GM19023 (cell line): Measurements from ENCODE around the gene PLEKHM3.

Experiments
- ATAC-seq: cut with Tn5 transposase; IDR thresholded peaks from one replicate; pipeline ENCODE4 v1.9.1; 2021; ENCODE audit warnings: mild to moderate bottlenecking, moderate library complexity; ENCODE audit not compliant: unreplicated experiment

PLEKHM3 gene

DNA sequence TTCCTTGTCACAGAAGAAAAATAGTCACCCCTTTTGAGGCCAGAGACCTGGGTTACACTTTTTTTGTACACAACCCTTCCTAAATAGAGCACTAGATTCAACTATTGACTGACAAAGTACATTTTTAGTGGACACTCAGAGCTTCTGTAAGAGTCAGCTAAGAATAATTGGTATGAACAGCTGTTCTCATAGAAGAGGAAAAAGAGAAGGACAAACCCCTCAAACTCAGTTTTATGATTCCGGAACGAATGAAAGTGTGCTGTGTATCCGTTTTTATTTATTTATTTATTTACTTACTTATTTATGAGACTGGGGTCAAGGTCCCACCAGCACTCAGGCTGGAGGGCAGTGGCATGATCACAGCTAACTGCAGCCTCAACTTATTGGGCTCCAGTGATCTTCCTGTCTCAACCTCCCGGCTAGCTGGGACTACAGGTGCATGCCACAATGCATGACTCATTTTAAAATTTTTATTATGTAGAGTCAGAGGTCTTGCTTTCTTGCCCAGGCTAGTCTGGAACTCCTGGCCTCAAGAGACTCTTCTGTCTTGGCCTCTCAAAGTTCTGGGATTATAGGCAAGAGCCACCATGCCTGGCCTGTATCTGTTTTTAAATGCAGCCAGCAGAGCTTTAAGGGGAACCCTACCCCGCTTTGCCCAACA lies 219.6 kb downstream of the PLEKHM3 start:
- no peak for ATAC-seq

DNA sequence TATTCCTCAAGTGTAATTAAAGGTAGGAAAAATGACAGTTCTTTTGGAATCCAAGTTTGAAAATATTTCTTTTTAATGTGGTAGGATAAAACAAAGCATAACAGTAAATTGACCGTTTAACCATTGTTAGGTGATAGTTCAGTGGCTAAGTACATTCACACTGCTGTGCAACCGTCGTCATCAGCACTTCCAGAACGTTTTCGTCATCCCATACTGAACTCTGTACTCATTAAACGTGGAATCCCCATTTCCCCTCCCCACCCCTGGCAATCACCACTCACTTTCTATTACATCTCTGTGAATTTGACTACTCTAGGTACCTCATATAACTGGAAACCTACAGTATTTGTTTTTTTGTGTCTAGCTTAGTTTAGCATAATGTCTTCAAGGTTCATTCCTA lies 222.7 kb downstream of the PLEKHM3 start:
- no peak for ATAC-seq

DNA sequence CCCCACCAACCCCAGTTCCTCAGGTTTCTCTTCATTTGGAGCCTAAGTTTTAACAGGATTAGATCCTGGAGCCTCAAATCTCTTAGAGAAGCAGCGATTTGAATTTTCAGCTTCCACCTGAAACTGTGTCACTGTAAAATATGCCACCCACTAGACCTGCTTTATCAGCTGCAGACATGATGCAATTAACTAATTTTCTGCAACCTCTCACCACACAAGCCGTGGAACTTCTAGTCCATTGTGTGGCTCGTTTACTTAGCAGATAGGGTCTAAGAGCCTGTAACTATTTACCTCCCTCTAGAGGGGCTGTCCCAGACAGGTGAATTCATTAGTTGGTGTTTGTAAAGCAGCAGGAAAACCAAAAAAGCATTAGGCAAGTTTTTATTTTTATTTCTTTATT lies 224.1 kb downstream of the PLEKHM3 start:
- no peak for ATAC-seq

DNA sequence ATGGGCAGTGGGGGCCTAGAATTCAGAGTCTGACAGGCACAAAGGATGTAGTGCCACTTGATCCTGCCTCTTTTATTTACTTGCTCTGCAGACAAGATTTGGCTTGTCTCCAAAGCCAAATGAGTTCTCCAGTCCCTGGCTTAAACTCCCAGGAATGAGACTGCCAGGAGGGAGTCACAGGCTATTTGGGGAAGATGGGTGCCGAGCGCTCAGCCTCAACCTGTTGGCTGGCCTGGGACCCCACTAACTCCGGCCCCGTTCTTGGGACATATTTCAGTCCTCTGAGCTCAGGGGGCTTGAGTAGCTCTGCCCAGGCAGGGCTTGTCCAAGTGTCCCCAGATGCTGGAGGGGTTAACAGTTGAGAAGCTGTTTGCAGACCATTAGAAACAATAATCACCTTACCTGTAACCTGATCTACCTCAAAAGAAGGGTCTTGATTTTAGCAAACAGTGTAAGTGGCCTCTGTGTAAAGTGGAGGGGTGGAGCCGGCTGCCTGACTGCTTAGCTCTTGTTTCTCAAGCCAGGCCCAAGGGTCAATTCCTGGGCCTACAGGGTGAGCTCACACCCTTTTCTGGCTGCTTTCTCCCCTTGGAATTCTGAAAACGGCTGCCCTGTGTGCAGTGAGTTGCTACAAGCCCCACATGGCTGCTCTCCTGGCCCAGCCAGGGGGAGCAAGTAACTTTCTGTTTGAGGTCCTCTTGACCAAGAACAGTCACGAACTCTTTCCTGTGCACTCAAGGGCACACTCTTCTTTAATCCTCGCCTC lies 228.6 kb downstream of the PLEKHM3 start:
- no peak for ATAC-seq

DNA sequence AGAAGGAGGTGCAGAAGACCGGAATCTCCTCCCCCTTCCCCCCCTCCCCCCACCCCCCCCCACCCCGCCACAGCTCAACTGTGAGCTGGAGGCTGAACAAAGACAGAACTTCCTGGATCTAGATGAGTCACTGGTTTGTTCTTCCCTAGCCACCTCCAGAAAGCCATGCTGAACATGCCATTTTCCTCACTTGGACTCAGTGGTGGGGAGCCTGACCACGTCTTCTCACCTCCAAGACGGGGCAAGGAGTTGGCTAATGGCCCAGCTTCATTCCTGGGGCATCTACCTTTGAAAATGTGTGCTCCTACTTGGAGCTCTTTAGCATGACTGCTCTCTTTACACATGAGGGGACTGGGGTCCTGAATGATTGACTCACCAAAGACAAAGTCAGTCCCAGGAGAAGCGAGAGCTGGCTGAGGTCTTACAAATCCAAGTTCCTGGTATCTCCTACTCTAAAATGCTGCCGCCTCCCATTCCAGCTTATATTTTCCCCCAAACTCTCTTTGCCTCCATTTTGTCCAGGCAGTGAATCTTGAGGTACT lies 233.0 kb downstream of the PLEKHM3 start:
- no peak for ATAC-seq

DNA sequence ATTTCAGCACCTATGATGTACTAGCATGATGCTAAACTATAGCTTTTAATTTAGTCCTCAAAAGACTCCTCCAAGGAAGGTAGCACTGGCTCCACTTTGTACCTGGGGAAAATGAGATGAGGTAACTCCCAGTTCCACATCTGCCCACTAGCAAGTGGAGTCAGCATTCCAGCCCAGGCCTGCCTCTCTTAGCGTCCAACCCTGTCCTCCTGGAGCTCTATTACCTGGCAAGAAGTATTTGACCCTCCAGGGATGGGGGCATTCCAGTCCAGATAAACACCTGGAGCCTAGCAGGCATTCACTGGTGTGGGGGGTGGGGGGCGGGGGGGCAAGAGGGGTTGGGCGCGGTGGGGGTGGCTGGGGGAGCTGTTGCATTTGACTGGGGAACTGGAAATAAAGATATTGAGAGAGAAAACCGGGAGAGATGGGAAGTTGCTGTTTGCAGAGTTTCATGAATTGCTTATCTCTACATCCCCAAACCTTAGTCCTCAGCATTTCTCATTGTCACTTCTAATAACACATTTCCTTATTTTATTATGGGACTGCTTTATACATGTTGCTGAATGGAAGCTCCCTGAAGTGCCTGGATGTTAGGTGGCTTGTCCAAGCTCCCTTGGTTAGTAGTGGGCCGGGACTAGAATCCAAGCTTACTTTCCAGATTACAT lies 233.6 kb downstream of the PLEKHM3 start:
- no peak for ATAC-seq

DNA sequence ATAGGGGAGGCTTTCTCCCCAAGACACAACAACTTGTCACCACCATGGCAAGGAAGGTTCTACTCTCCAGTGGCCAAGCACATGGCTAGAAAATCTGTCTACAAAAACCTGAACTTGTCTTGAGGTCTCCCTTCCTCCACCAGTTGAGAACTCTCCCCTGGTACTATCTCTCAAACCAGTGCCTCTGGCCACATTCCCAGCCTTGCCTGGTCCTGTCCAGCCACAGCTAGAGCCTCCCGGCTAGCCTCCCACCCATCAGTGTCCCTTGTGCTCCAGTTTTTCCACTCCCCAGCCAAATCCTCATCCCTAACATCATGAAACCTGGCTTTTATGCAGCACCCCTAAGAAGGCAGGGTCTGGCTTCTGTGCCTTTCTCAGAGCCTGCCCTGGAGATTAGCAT lies 234.4 kb downstream of the PLEKHM3 start:
- no peak for ATAC-seq

DNA sequence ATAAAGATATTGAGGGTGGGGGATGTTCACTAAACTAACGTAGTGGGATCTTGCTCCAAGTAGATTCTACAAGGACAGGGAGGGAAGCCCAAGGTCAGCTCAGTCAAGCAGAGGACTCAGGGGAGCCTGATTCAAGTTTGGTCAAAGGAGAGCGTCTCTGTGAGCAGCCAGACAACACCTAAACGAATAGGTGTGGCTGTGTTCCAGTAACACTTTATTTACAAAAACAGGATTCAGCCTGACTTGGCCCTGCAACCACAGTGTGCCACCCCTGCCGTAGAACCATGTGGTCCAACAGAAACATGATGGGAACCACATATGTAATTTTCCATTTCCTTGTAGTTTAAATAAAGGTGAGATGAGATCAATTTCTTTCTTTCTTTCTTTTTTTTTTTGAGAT lies 237.5 kb downstream of the PLEKHM3 start:
- no peak for ATAC-seq

DNA sequence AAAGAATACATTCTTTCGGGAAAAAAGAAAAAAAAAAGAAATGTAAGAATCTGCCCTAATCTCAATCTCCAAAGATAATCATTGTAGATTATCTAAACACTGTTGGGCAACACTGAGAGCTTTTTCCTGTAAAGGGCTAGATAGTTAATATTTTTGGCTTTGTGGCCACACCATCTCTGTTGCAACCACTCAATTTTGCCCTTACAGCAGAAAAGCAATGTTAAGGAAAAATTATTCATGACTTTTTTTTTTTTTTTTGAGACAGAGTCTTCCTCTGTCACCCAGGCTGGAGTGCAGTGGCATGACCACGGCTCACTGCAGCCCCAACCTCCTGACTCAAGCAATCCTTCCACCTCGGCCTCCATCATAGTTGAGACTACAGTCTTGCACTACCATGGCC lies 238.3 kb downstream of the PLEKHM3 start:
- no peak for ATAC-seq

DNA sequence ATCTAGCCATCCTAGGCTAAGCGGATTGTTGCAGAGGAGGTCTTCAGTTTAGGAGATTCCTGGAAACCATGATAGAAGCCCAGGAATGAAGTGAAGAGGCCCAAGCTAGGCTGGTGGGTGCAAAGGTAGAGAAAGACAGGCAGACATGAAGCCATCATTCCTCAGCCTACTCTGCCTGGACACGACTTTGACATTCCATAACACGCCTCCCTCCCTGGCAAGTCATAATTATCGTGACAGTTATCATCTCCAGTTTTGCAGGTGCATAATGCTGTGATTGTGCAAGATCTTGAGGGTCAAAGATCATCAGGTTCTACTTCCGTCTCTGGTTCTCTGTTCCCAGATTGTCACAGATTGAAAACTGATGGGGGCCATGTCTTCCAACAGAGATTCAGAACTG lies 240.4 kb downstream of the PLEKHM3 start:
- ATAC-seq = no peak

DNA sequence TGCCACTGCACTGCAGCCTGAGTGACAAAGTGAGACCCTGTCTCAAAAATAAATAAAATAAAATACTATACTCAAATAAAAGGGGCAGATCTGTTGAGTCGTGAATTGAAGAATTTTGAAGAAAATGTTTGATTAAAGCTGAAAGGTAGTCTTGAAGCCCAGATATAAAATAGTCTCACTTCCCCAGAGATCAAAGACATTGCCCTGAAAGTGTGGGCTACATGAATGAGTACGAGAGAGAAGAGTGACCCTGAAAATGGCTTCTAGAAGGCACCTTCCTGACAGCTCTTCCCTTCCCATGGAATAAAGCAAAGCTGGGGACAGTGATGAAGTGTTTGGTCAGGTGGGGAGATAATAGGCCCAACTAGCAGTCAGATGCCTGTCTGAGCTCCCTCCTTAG lies 241.8 kb downstream of the PLEKHM3 start:
- no peak for ATAC-seq

DNA sequence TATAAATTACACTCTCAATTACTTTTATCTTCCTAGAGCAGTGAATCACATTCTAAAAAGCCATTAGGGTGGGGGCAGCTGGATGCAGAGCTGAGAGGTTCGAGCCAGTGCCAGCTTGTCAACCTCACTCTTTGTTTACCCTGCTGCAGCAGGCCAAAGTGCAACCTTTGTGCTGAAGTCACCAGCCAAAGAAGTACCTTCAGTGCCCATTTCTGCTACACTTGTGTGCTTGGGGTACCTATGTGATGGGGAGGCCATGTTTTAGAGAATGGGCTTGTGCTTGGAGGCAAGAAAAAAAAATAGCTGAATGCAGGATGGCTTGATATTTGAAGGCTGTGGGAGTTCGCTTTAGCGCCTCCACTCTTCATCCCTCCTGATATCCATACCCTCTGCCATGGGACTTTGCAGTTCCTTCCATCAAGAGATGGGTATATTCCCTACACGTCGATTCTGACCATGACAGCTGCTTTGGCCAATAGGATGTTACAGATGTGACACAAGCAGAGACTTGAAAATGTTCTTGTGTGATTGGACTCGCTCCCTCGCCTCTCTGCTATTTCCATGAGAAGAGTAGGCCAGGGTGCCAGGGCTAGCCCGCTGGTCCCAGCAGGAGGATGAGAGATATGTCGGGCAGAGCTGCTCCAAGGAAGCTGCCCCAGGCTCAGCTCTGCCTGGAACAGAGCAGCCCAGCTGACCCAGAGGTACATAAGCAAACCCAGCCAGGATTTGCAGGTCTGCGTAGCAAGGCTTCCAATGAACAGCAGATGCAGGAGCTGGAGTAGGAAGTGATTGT lies 242.9 kb downstream of the PLEKHM3 start:
- no peak for ATAC-seq

DNA sequence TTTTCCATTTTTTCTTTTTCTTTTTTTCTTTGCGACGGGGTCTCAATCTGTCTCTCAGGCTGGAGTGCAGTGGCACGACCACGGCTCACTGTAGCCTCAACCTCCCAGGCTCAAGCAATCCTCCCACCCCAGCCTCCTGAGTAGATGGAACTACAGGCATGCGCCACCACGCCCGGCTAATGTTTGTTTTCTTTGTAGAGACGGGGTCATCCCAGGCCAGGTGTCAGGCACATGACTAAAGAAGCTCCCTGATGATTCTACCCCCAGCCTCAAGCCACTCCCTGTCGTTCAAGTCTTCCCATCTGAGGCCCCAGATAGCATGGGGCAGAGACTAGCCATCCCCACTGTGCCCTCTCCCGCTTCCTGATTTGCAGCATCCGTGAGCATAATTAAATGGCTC lies 245.8 kb downstream of the PLEKHM3 start:
- no peak for ATAC-seq

DNA sequence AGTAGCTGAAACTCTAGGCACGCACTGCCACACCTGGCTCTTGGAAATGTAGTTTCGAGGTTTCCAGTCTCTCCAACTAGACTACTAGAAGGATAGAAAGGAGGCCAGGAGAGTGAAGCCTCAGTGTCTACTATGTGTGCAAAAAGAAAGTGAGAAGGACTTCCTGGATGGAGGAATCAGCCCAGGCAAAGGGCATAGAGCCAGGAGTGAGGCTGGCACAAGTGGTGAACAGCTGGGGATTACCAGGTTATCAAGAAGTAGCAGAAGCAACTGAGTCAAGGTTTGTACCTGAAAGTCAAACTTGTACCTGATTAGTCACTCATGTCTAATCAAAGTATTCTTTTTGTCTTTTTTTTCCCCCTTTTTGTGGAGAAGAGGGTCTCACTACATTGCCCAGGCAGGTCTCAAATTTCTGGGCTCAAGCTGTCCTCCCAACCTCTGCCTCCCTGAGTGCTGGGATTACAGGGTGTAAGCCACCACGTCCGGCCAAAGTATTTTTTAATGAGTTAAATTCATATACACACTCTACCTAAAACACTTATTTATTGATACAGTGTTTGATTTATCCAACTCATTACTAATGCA lies 246.9 kb downstream of the PLEKHM3 start:
- ATAC-seq = no peak

DNA sequence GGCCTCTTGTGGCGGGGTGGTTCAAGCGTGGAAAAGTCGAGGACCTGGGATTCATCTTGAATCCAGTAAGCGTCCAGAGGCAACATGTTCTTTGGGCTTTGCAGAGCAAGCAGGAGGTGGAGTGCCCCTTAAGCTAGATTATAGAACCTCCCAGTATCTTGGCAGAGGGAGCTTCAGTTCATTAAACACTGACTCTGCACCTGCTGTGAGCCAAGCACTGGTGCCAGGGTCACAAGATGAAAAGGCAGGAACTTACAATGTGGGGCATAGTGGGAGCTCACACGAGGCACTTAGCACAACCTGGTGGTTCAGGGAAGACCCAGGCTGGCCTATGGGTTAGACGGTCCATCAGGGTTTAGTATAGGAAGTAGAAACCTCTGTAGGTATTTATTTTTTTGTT lies 248.2 kb downstream of the PLEKHM3 start:
- no peak for ATAC-seq

DNA sequence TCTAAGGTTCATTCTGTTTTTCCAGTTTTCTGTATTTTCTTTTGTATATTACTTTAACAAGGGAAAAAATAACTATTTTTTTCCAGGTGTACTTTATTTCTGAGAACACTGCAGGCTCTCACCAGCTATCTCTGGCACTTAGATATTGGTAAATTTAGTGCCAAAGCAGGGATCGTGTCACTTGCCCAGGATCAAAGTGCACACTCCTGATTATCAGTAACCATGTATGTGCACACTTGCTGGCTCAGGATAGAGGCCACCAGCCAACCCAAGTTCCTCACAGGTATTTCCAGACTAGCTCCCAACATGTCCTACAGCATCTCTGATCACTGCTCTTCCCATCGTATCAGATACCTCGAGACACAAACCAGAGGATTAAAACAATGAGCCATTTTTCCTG lies 249.9 kb downstream of the PLEKHM3 start:
- ATAC-seq = no peak

DNA sequence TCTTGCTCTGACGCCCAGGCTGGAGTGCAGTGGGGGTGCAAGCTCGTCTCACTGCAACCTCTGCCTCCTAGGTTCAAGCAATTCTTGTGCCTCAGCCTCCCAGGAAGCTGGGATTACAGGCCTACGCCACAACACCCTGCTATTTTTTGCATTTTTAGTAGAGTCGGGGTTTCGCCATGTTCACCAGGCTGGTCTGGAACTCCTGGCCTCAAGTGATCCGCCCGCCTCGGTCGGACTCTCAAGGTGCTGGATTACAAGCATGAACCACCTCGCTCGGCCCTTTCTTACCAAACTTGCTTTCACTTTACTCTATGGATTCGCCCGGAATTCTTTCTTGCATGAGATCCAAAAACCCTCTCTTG lies 252.5 kb downstream of the PLEKHM3 start:
- ATAC-seq = no peak

DNA sequence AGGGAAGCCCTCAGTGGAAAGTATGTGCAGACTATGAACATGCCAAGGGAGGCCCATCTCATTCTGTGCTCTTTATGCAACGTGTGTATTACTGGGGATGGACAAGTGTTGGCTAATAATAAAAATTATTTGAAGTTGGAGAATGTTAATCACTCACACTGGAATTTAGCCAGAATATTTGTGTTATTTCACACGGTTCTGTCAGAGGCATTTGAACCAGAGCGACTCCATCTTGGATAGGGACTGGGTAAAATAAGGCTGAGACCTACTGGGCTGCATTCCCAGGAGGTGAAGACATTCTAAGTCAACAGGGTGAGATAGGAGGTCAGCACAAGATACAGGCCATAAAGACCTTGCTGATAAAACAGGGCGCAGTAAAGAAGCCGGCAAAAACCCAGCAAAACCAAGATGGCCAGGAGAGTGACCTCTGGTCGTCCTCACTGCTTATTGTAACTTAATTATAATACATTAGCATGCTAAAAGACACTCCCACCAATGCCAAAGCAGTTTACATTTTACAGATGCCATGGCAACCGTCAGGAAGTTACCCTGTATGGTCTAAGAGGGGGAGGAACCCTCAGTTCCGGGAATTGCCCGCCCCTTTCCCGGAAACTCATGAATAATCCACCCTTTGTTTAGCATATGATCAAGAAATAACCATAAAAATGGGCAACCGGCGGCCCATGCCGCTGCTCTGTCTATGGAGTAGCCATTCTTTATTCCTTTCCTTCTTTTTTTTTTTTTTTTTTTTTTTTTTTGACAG lies 253.1 kb downstream of the PLEKHM3 start:
- no peak for ATAC-seq

DNA sequence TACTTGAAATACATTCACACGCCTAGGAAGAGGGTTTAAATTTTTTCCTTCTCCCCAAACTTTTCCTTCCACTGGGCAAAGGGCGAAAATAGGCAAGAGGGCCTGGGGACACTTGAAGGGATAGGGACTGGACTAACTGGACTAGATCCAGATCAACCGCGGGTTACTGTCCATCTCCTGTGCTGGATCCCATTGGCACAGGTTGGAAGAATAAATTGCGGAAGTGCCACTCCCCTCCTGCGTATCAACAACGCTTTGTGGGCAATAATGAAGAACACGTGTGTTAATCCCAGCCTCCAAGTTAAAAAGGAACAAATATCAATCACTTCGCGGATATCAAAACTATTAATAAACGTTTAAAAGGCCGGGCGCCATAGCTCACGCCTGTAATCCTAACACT lies 253.9 kb downstream of the PLEKHM3 start:
- ATAC-seq = no peak
